Upper lobe of right lung (tissue), 1 donor: ENCODE measurements around the gene FGFR2. TPM values are rescaled to one million over a fixed set of nuclear protein-coding genes. Genes with fewer than 3 reads are reported as not detected.

Source experiments
- ATAC-seq: fragments of 200-7000 bp; cut with Tn5 transposase; one replicate; pipeline ENCODE4 v1.9.1; 2020; ENCODE audit warnings: mild to moderate bottlenecking, moderate library complexity
- DNase-seq: peaks from one replicate; pipeline ENCODE4 v3.0.0-alpha.2; 2020
- H3K27ac ChIP-seq: fragments of 200-600 bp; one replicate; pipeline ENCODE4 v1.8.0; 2022
- H3K27me3 ChIP-seq: fragments of 200-600 bp; one replicate; pipeline ENCODE4 v1.8.0; 2022; ENCODE audit warnings: mild to moderate bottlenecking
- H3K36me3 ChIP-seq: fragments of 200-600 bp; one replicate; pipeline ENCODE4 v1.8.0; 2022
- H3K4me1 ChIP-seq: fragments of 200-600 bp; one replicate; pipeline ENCODE4 v1.8.0; 2022
- H3K4me3 ChIP-seq: fragments of 200-600 bp; one replicate; pipeline ENCODE4 v1.8.0; 2022; ENCODE audit warnings: mild to moderate bottlenecking
- H3K9me3 ChIP-seq: fragments of 200-600 bp; one replicate; pipeline ENCODE4 v1.8.0; 2022
- intact Hi-C: fragments of 100-400 bp; cut with DNase I; formaldehyde crosslinking; loops from one replicate; pipeline ENCODE4 v1.11.0; 2022
- total RNA-seq: library from RNA; stranded (reverse); fragmentation: NEBNext Ultra II Directional; extraction: Animal tissue kit (Norgen Biotek cat#: 25700); gene quantifications from one replicate; pipeline ENCODE4 v1.2.1, GENCODE V29; 2021
- TF ChIP-seq, protein P1 (sequence below): fragments of 200-600 bp; IDR thresholded peaks from one replicate; pipeline ENCODE4 v1.8.0; 2022; ENCODE audit warnings: antibody characterized with exemption
- donor health status: DM: no; HTN: yes; CAD: no; lungs with severe emphysema.

FGFR2 gene
- total RNA-seq, 1 donor from 2014 or later = 58.7 TPM

DNA sequence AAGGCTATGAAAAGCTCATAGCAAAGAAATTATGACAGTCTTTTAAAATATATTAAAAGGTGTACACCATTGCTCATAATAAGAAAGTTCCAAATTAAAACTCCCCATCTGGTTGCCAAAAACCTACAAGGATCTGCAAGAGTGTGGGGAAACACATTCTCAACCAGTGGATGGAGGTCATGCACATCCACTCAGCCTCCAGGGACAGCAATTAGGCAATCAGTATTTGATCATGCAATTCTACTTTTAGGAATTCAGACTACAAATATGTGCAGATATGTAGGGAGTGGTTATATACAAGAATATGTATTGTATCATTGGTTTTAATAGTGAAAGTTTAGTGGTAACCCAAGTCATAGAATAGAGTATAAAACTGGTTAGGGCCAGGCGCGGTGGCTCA lies 157.8 kb downstream of the FGFR2 start:
- no peaks in the 10 kb centered on the region for H3K27me3 ChIP-seq
- H3K27ac ChIP-seq = no peak overlapping the region
- TF ChIP-seq, protein P1, sequence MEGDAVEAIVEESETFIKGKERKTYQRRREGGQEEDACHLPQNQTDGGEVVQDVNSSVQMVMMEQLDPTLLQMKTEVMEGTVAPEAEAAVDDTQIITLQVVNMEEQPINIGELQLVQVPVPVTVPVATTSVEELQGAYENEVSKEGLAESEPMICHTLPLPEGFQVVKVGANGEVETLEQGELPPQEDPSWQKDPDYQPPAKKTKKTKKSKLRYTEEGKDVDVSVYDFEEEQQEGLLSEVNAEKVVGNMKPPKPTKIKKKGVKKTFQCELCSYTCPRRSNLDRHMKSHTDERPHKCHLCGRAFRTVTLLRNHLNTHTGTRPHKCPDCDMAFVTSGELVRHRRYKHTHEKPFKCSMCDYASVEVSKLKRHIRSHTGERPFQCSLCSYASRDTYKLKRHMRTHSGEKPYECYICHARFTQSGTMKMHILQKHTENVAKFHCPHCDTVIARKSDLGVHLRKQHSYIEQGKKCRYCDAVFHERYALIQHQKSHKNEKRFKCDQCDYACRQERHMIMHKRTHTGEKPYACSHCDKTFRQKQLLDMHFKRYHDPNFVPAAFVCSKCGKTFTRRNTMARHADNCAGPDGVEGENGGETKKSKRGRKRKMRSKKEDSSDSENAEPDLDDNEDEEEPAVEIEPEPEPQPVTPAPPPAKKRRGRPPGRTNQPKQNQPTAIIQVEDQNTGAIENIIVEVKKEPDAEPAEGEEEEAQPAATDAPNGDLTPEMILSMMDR = no peak
- H3K4me3 ChIP-seq = no peak overlapping the region
- DNase-seq (no peak), ATAC-seq (peak; percentile 30)
- intact Hi-C loops = no loop called here
- no peaks in the 10 kb centered on the region for H3K36me3 ChIP-seq
- peaks cover 4% of the 10 kb centered on the region for H3K4me1 ChIP-seq
- H3K9me3 ChIP-seq = no peaks in the 10 kb centered on the region

DNA sequence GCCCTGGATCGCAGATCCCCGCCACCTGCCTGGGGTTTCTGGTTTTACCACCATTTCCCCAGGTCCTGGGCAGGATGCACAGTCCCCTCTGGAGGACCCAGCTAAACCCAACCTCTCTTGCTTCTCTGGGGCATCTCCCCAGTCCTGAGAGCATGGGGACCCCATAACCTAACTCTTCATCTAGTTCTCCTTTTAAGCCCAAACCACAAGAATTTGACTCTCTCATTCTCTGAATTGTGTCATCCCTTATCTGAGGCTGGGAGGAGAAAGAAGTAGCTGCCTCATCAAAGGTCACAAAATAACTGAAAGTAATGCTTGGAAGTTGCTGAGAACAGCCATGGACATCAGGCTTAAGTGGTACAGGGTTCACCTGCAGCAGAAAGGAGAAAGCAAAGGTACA lies 159.9 kb downstream of the FGFR2 start:
- Histone ChIP-seq H3K4me1 (peaks cover 4% of the 10 kb centered on the region), H3K36me3 (no peaks in the 10 kb centered on the region), H3K27ac (no peak overlapping the region), H3K9me3 (no peaks in the 10 kb centered on the region), H3K27me3 (no peaks in the 10 kb centered on the region), H3K4me3 (no peak overlapping the region)
- DNase-seq (no peak), ATAC-seq (no peak)
- intact Hi-C loops = no loop called here
- TF ChIP-seq, protein P1 = no peak

DNA sequence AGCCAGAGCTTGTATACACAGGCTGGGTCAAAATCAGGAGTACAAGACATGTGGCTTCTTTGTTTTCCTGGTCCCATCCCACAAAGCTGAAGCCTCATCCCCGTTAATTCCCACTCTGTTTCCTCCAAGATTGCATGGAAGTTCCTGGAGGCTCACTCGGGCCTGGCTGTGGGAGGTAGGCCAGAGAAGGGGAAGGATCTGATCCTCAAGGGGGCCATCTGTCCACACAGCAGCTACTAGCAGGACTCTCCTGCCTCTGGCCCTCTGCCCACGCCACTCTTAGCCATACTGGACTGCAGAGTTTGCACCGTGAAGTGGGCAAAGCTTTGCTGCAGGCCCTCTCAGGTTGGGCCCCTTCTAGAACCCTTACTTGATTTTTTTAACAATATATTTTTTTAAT lies 160.6 kb downstream of the FGFR2 start:
- peak; percentile 55 for ATAC-seq
- Histone ChIP-seq H3K27ac (no peak overlapping the region), H3K9me3 (no peaks in the 10 kb centered on the region), H3K4me3 (no peak overlapping the region), H3K27me3 (no peaks in the 10 kb centered on the region), H3K4me1 (peaks cover 4% of the 10 kb centered on the region), H3K36me3 (no peaks in the 10 kb centered on the region)
- peak; percentile 75 for DNase-seq
- TF ChIP-seq, protein P1 = no peak
- intact Hi-C loops = no loop called here

DNA sequence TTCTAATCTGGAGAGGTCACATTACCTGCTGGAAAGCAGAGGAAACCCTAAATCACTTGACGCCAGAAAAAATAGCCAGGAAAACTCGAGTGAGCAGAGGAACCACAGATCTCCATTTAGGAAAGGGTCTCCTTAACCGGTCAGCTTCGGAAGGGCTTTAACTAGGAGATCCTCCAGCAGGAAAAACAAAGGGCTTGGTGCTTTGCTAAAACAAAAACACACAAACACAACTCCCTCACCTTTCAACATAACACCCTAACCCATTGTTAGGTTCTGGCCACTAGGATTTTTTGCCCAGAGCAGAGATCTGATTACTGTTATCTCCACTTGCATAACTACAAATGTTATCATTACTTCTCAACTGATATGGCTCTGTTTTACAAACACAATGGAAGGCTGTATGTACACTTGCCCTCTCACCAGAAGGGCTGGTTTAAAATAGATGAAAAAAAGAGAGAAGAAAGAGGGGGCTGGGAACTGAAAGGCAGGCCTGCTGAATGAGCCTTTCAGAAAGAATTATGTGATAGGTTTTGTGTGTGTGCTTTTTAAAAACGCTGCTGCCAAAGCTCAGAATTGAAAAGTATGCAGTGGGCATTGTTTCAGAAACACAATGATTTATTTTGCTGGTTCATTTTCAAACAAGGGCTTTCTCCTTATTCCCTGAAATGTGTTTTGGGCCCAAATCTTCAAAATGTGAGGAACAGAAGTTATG lies 161.5 kb downstream of the FGFR2 start:
- H3K36me3 ChIP-seq = no peaks in the 10 kb centered on the region
- TF ChIP-seq, protein P1 = no peak
- no peak overlapping the region for H3K4me3 ChIP-seq
- no peak overlapping the region for H3K27ac ChIP-seq
- peaks cover 4% of the 10 kb centered on the region for H3K4me1 ChIP-seq
- intact Hi-C loops = no loop called here
- H3K27me3 ChIP-seq = no peaks in the 10 kb centered on the region
- ATAC-seq (no peak), DNase-seq (no peak)
- H3K9me3 ChIP-seq = no peaks in the 10 kb centered on the region

DNA sequence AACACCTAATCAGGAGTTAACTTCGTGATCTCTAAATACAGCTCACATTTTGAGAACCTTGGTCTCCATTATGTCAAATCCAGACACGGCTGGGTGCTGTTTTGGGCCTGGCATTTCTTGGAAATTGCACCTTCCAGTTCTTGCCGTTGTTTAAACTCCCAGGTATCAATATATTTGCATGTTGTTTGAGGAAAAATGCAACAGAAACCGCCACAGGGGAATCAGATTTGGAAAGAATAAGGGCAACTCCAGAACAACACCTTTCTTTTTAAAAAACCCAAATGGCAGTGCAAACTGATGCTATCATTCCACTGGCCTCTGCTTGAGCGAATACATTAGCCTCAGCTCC lies 162.0 kb downstream of the FGFR2 start:
- H3K27ac ChIP-seq = no peak overlapping the region
- intact Hi-C loops = no loop called here
- no peak overlapping the region for H3K4me3 ChIP-seq
- no peak for DNase-seq
- ATAC-seq = no peak
- no peaks in the 10 kb centered on the region for H3K27me3 ChIP-seq
- H3K9me3 ChIP-seq = no peaks in the 10 kb centered on the region
- H3K4me1 ChIP-seq = peaks cover 4% of the 10 kb centered on the region
- no peaks in the 10 kb centered on the region for H3K36me3 ChIP-seq
- TF ChIP-seq, protein P1 = no peak
